Astrocyte (in vitro differentiated cells and primary cell): ENCODE data around the gene WDR81.

ENCODE experiments used
- CTCF ChIP-seq: IDR thresholded peaks from 2 replicates; pipeline ENCODE4 v1.5.1; 2011; ENCODE audit warnings: low read depth, mild to moderate bottlenecking, inconsistent platforms, low read length, moderate library complexity; ENCODE audit not compliant: insufficient read depth
- EZH2 ChIP-seq: IDR thresholded peaks from 2 replicates; pipeline ENCODE4 v1.6.1; 2012; ENCODE audit warnings: mild to moderate bottlenecking, low read length, inconsistent platforms; ENCODE audit not compliant: insufficient read depth

GRCh38 chr17:1703063-1703462, 21.4 kb upstream of the WDR81 start:
- TF ChIP-seq CTCF = no peak
- no peak for TF ChIP-seq EZH2
